HCT116 (cell line): ENCODE data around the gene WDR26. TPM values are rescaled to one million over a fixed set of nuclear protein-coding genes. Genes with fewer than 3 reads are reported as not detected.

Experiments used
- ATAC-seq: fragments of 200-7000 bp; cut with Tn5 transposase; 2 replicates; pipeline ENCODE4 v1.9.1; 2020; ENCODE audit warnings: mild to moderate bottlenecking, moderate library complexity
- BruUV-seq: library from RNA; stranded (reverse); fragments of 400-500 nt; replicated peaks from 2 replicates; lab custom pipeline; 2021; lab: Mats Ljungman, UMichigan
- CTCF ChIA-PET: fragments of 300-600 bp; sonication (Branson Sonifier 250); formaldehyde crosslinking; loops from one replicate; lab custom pipeline; 2021; ENCODE audit warnings: antibody characterized with exemption; lab: Charles Lee
- POLR2A ChIA-PET: fragments of 300-600, 350-600 bp; sonication (Branson Sonifier 250); formaldehyde crosslinking; loops from one replicate; lab custom pipeline; 2021; ENCODE audit warnings: antibody characterized with exemption; lab: Charles Lee
- RAD21 ChIA-PET, 2 experiments: fragments of 300-600 bp; sonication (Branson Sonifier 250); formaldehyde crosslinking; loops; one replicate each; lab custom pipeline; 2023; ENCODE audit warnings: low total read pairs in 2 of 2; ENCODE audit not compliant: uncharacterized antibody in 2 of 2, unreplicated experiment in 2 of 2, low non-redundant PET in 1 of 2; lab: Charles Lee
- DNase-seq: peaks from one replicate; pipeline ENCODE4 v3.0.0-alpha.2; 2010; ENCODE audit warnings: low read depth, low spot score
- H2AFZ ChIP-seq: fragments of 200-600 bp; shearing (Covaris generic), sonication (generic); 2 replicates; pipeline ENCODE4 v1.6.1; 2017; ENCODE audit warnings: low read depth, mixed run types, mixed read lengths, antibody characterized with exemption, low read length; ENCODE audit not compliant: poor library complexity, severe bottlenecking
- H3K27ac ChIP-seq: 2 replicates; pipeline ENCODE4 v1.5.1; 2012; ENCODE audit warnings: low read depth, low read length
- H3K27me3 ChIP-seq: fragments of 200-600 bp; sonication (generic); 2 replicates; pipeline ENCODE4 v1.6.1; 2016; ENCODE audit warnings: mixed run types, low read length, mixed read lengths; ENCODE audit not compliant: insufficient read depth
- H3K36me3 ChIP-seq, 2 experiments: fragments of 200-500 bp in 1 of 2; fragments of 200-600 bp in 1 of 2; sonication (Bioruptor generic) in 1 of 2; sonication (generic) in 1 of 2; 2 replicates each; pipeline versions ENCODE4 v1.5.1 to v1.6.1; 2014 to 2016; ENCODE audit warnings: low read length in 2 of 2, inconsistent platforms in 1 of 2, mixed read lengths in 1 of 2, mixed run types in 1 of 2; ENCODE audit not compliant: insufficient read depth in 2 of 2, control insufficient read depth in 1 of 2
- H3K4me1 ChIP-seq, 2 experiments: fragments of 200-600 bp in 1 of 2; sonication (generic) in 1 of 2; 2 replicates each; pipeline versions ENCODE4 v1.5.1 to v1.6.1; 2012 to 2017; ENCODE audit warnings: low read length in 2 of 2, inconsistent platforms in 1 of 2, mild to moderate bottlenecking in 1 of 2, mixed read lengths in 1 of 2, mixed run types in 1 of 2, moderate library complexity in 1 of 2; ENCODE audit not compliant: insufficient read depth in 2 of 2, control insufficient read depth in 1 of 2
- H3K4me2 ChIP-seq: fragments of 200-600 bp; sonication (generic); 2 replicates; pipeline ENCODE4 v1.6.1; 2017; ENCODE audit warnings: mixed run types, low read length, mixed read lengths
- H3K4me3 ChIP-seq, 2 experiments: fragments of 200-600 bp in 1 of 2; sonication (generic) in 1 of 2; replicated peaks in 1 of 2; 2 replicates each; pipeline ENCODE4 v1.5.1; 2011 to 2016; ENCODE audit warnings: low read length in 2 of 2, control low read depth in 1 of 2, low read depth in 1 of 2, mild to moderate bottlenecking in 1 of 2, mixed read lengths in 1 of 2, mixed run types in 1 of 2
- H3K79me2 ChIP-seq: fragments of 200-600 bp; sonication (generic); 2 replicates; pipeline ENCODE4 v1.6.1; 2017; ENCODE audit warnings: mild to moderate bottlenecking, mixed run types, low read length, moderate library complexity, mixed read lengths; ENCODE audit not compliant: insufficient read depth
- H3K9ac ChIP-seq: fragments of 200-600 bp; sonication (generic); 2 replicates; pipeline ENCODE4 v1.6.1; 2016; ENCODE audit warnings: low read length, mixed read lengths
- H3K9me2 ChIP-seq: fragments of 200-600 bp; sonication (generic), shearing (Covaris generic); 2 replicates; pipeline ENCODE4 v1.6.1; 2017; ENCODE audit warnings: mixed run types, mild to moderate bottlenecking, moderate library complexity; ENCODE audit not compliant: insufficient read depth
- H3K9me3 ChIP-seq, 2 experiments: fragments of 200-500 bp in 1 of 2; fragments of 200-600 bp in 1 of 2; sonication (Bioruptor generic) in 1 of 2; sonication (generic) in 1 of 2; 2 replicates each; pipeline ENCODE4 v1.6.1; 2014 to 2017; ENCODE audit warnings: low read length in 2 of 2, mixed read lengths in 2 of 2, inconsistent platforms in 1 of 2, low read depth in 1 of 2, mild to moderate bottlenecking in 1 of 2, mixed run types in 1 of 2, moderate library complexity in 1 of 2; ENCODE audit not compliant: control insufficient read depth in 1 of 2, insufficient read depth in 1 of 2
- H4K20me1 ChIP-seq: fragments of 200-600 bp; sonication (generic), shearing (Covaris generic); 2 replicates; pipeline ENCODE4 v1.6.1; 2017; ENCODE audit warnings: mixed run types, mild to moderate bottlenecking, moderate library complexity; ENCODE audit not compliant: insufficient read depth
- CTCF ChIP-seq, 3 experiments: fragments of 200-600 bp in 1 of 3; sonication (generic) in 1 of 3; IDR thresholded peaks in 2 of 3; conservative IDR thresholded peaks in 1 of 3; 2 replicates each; pipeline ENCODE4 v1.5.1; 2012 to 2017; ENCODE audit warnings: low read depth in 2 of 3, low read length in 2 of 3, antibody characterized with exemption in 1 of 3, borderline replicate concordance in 1 of 3, control low read depth in 1 of 3, mild to moderate bottlenecking in 1 of 3, mixed read lengths in 1 of 3, mixed run types in 1 of 3, moderate library complexity in 1 of 3; ENCODE audit not compliant: insufficient read depth in 1 of 3
- ELF1 ChIP-seq: IDR thresholded peaks from 2 replicates; pipeline ENCODE4 v1.6.1; 2012; ENCODE audit warnings: low read depth, borderline replicate concordance
- EZH2phosphoT487 ChIP-seq: fragments of 200-600 bp; IDR thresholded peaks from 2 replicates; pipeline ENCODE4 v1.6.1; 2018; ENCODE audit warnings: antibody characterized with exemption, borderline replicate concordance
- FOSL1 ChIP-seq: IDR thresholded peaks from 2 replicates; pipeline ENCODE4 v1.6.1; 2012; ENCODE audit warnings: low read depth
- JUND ChIP-seq: IDR thresholded peaks from 2 replicates; pipeline ENCODE4 v1.6.1; 2012
- MAX ChIP-seq: IDR thresholded peaks from 2 replicates; pipeline ENCODE4 v1.6.1; 2012
- SRF ChIP-seq: IDR thresholded peaks from 2 replicates; pipeline ENCODE4 v1.6.1; 2012; ENCODE audit warnings: low read depth
- ZBTB33 ChIP-seq: IDR thresholded peaks from 2 replicates; pipeline ENCODE4 v1.6.1; 2011; ENCODE audit warnings: mild to moderate bottlenecking, low read length, moderate library complexity; ENCODE audit not compliant: insufficient replicate concordance; ENCODE audit errors: extremely low read depth
- ZFX ChIP-seq: fragments of 450-650 bp; IDR thresholded peaks from 2 replicates; pipeline ENCODE4 v1.6.1; 2017
- ZNF274 ChIP-seq: fragments of 200-500 bp; sonication (Bioruptor generic); IDR thresholded peaks from 2 replicates; pipeline ENCODE4 v1.6.1; 2014; ENCODE audit warnings: mild to moderate bottlenecking, low read depth, low read length, inconsistent platforms
- intact Hi-C: fragments of 100-400 bp; cut with micrococcal nuclease; formaldehyde crosslinking; loops from 2 replicates; pipeline ENCODE4 v1.10.0; 2022
- total RNA-seq: library from RNA; stranded (reverse); gene quantifications from one replicate; pipeline ENCODE4 v1.2.1, GENCODE V29; 2021; ENCODE audit not compliant: unreplicated experiment

WDR26 gene
- total RNA-seq, 1 experiment from 2014 or later = 57.2 TPM

GRCh38 chr1:224373008-224373590 is 61.5 kb downstream of the WDR26 start:
- no TSS peak for BruUV-seq
- Histone ChIP-seq H3K36me3 (peaks cover 23 to 37% of the 10 kb centered on the region in 2 experiments; a peak in 3 of 4 replicates), H3K79me2 (no peaks in the 10 kb centered on the region), H3K4me3 (no peak overlapping the region), H3K27ac (no peak overlapping the region), H3K9ac (no peak overlapping the region), H3K9me3 (no peaks in the 10 kb centered on the region), H3K9me2 (no peaks in the 10 kb centered on the region), H3K4me1 (peaks cover 4 to 19% of the 10 kb centered on the region in 2 experiments; a peak in 3 of 4 replicates), H4K20me1 (no peaks in the 10 kb centered on the region; the same call in 1 of the 2 replicates), H2AFZ (no peak overlapping the region), H3K4me2 (no peak overlapping the region), H3K27me3 (no peaks in the 10 kb centered on the region)
- CTCF ChIA-PET = no interaction called here
- RAD21 ChIA-PET = no interaction called here
- intact Hi-C loops = no loop called here
- DNase-seq (no peak), ATAC-seq (no peak)
- POLR2A ChIA-PET = no interaction called here
- no peak for TF ChIP-seq SRF
- no peak for TF ChIP-seq CTCF (IDR thresholded peaks at IDR 0.05 in 2 of 3, conservative IDR thresholded peaks at IDR 0.05 in 1 of 3; ENCODE audit: borderline replicate concordance in 1 of 3, insufficient read depth in 1 of 3, low read depth in 2 of 3, low read length in 2 of 3)
- no peak for TF ChIP-seq ZBTB33
- no peak for TF ChIP-seq ELF1
- TF ChIP-seq ZFX = no peak
- no peak for TF ChIP-seq ZNF274
- no peak for TF ChIP-seq EZH2phosphoT487
- TF ChIP-seq MAX = no peak
- no peak for TF ChIP-seq JUND
- no peak for TF ChIP-seq FOSL1
